ENCODE results near the gene ACLY. TPM values are rescaled to one million over a fixed set of nuclear protein-coding genes. Genes with fewer than 3 reads are reported as not detected.

The ACLY gene
- total and polyA plus RNA-seq, 2 experiments from 2014 or later = 119 to 439 TPM

DNA sequence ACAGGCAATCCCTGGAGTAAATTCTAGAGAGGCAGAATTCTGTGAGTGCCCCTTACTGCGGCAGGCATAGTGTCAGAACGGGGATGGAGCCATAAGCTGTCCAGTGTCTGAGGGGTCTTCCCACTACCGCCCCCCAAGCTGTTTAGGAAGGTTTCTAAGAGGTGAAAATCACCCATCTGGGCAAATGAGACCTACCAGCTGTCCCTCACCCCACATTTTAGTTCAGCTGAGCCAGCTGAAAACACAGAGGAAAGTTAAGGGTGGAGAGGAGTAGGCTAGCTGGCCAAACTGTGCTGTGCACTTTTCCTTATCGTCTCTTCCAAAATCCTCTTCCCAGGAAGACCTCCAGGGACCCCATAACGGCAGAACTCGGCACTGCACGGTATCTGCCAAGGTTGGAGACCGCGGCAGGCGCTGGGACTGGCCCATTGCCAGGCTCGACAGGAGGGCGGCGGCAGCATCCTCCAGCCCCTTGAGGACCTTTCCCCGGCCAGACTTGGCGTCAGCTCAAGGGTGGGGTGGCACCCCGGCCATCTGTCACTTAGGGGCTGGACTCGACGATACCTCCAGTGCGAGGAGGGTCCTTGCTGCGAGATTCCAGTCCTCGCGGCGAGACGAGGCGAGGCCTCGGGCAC, 955 bp downstream of the ACLY start:
- 0 out of 2 replicates have a peak overlapping the region, but pooled peaks have one; percentile 16 for H3K27ac ChIP-seq (ENCODE audit: low read depth)
- ATAC-seq (peak; percentile 9), DNase-seq (ENCODE audit: low spot score) (peak; percentile 52)
- peaks cover 27% of the 10 kb centered on the region for H3F3A ChIP-seq (replicated peaks; ENCODE audit: low read depth)
- H3K27me3 ChIP-seq (ENCODE audit: insufficient read depth) = no peaks in the 10 kb centered on the region
- H3K4me3 Mint-ChIP-seq = peak overlapping the region; percentile 90
- H2AFZ ChIP-seq = no peak overlapping the region; the same call in 1 of the 2 replicates
- peaks cover 47% of the 10 kb centered on the region for H3K4me1 ChIP-seq (ENCODE audit: insufficient read depth)
- peaks cover 9% of the 10 kb centered on the region for H3K36me3 ChIP-seq (ENCODE audit: insufficient read depth)
- TF ChIP-seq POLR2AphosphoS5 (IDR thresholded peaks at IDR 0.05; ENCODE audit: low read depth) (no peak), ZNF331 (CRISPR knock-in tag; IDR thresholded peaks at IDR 0.05; ENCODE audit: low read depth) (no peak), STAT1 (IDR thresholded peaks at IDR 0.05; ENCODE audit: unreplicated experiment) (no peak)
- TF ChIP-seq, protein P1, sequence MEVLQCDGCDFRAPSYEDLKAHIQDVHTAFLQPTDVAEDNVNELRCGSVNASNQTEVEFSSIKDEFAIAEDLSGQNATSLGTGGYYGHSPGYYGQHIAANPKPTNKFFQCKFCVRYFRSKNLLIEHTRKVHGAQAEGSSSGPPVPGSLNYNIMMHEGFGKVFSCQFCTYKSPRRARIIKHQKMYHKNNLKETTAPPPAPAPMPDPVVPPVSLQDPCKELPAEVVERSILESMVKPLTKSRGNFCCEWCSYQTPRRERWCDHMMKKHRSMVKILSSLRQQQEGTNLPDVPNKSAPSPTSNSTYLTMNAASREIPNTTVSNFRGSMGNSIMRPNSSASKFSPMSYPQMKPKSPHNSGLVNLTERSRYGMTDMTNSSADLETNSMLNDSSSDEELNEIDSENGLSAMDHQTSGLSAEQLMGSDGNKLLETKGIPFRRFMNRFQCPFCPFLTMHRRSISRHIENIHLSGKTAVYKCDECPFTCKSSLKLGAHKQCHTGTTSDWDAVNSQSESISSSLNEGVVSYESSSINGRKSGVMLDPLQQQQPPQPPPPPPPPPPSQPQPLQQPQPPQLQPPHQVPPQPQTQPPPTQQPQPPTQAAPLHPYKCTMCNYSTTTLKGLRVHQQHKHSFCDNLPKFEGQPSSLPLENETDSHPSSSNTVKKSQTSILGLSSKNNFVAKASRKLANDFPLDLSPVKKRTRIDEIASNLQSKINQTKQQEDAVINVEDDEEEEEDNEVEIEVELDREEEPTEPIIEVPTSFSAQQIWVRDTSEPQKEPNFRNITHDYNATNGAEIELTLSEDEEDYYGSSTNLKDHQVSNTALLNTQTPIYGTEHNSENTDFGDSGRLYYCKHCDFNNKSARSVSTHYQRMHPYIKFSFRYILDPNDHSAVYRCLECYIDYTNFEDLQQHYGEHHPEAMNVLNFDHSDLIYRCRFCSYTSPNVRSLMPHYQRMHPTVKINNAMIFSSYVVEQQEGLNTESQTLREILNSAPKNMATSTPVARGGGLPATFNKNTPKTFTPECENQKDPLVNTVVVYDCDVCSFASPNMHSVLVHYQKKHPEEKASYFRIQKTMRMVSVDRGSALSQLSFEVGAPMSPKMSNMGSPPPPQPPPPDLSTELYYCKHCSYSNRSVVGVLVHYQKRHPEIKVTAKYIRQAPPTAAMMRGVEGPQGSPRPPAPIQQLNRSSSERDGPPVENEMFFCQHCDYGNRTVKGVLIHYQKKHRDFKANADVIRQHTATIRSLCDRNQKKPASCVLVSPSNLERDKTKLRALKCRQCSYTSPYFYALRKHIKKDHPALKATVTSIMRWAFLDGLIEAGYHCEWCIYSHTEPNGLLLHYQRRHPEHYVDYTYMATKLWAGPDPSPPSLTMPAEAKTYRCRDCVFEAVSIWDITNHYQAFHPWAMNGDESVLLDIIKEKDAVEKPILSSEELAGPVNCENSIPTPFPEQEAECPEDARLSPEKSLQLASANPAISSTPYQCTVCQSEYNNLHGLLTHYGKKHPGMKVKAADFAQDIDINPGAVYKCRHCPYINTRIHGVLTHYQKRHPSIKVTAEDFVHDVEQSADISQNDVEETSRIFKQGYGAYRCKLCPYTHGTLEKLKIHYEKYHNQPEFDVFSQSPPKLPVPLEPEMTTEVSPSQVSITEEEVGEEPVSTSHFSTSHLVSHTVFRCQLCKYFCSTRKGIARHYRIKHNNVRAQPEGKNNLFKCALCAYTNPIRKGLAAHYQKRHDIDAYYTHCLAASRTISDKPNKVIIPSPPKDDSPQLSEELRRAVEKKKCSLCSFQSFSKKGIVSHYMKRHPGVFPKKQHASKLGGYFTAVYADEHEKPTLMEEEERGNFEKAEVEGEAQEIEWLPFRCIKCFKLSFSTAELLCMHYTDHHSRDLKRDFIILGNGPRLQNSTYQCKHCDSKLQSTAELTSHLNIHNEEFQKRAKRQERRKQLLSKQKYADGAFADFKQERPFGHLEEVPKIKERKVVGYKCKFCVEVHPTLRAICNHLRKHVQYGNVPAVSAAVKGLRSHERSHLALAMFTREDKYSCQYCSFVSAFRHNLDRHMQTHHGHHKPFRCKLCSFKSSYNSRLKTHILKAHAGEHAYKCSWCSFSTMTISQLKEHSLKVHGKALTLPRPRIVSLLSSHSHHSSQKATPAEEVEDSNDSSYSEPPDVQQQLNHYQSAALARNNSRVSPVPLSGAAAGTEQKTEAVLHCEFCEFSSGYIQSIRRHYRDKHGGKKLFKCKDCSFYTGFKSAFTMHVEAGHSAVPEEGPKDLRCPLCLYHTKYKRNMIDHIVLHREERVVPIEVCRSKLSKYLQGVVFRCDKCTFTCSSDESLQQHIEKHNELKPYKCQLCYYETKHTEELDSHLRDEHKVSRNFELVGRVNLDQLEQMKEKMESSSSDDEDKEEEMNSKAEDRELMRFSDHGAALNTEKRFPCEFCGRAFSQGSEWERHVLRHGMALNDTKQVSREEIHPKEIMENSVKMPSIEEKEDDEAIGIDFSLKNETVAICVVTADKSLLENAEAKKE (CRISPR knock-in tag; IDR thresholded peaks at IDR 0.05) = no peak
- H3K79me2 ChIP-seq (replicated peaks; ENCODE audit: insufficient read depth) = peaks cover 60% of the 10 kb centered on the region
- H3K9me2 ChIP-seq (ENCODE audit: insufficient read depth) = no peaks in the 10 kb centered on the region
- H3K4me1 Mint-ChIP-seq = peaks cover 48% of the 10 kb centered on the region
- peak overlapping the region; percentile 99 for H3K4me3 ChIP-seq
- peaks cover 51% of the 10 kb centered on the region for H4K20me1 ChIP-seq (replicated peaks; ENCODE audit: insufficient read depth)
- H3K4me2 ChIP-seq = peak overlapping the region; percentile 94
- peaks cover 16% of the 10 kb centered on the region for H3K27me3 Mint-ChIP-seq (ENCODE audit: insufficient read depth, low read depth, poor library complexity)
- H3K36me3 Mint-ChIP-seq (ENCODE audit: low read depth) = peaks cover 38% of the 10 kb centered on the region
- peak overlapping the region; percentile 62; the same call in 1 of the 2 replicates for H3K27ac Mint-ChIP-seq
- no peaks in the 10 kb centered on the region; the same call in 2 of the 3 replicates for H3K9me3 Mint-ChIP-seq

DNA sequence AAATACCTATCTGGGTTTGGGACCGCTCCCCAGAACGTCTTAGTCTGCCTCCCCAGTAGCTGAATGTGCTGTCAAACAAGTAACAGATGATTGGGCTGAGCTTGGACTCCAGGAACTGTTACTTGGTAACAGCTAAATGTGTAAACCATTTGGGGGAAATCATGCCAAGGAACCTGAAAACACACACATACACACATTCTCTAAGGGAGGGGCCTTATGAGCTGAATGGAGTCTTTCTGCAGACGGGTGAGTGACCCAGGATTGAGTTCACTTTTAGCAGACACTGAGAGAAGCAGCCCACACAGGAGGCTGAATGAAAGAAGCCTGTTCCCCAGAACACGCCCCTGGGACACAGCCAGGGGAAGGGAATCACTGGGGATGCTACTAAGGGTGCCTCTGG, 1.6 kb downstream of the ACLY start:
- no peaks in the 10 kb centered on the region for H3K27me3 ChIP-seq (ENCODE audit: insufficient read depth)
- peaks cover 47% of the 10 kb centered on the region for H3K4me1 ChIP-seq (ENCODE audit: insufficient read depth)
- peak overlapping the region; percentile 94 for H3K4me2 ChIP-seq
- H3F3A ChIP-seq (replicated peaks; ENCODE audit: low read depth) = peaks cover 33% of the 10 kb centered on the region
- Mint-ChIP-seq H3K4me3 (peak overlapping the region; percentile 90), H3K27me3 (ENCODE audit: insufficient read depth, low read depth, poor library complexity) (peaks cover 16% of the 10 kb centered on the region), H3K27ac (no peak overlapping the region), H3K4me1 (peaks cover 48% of the 10 kb centered on the region), H3K36me3 (ENCODE audit: low read depth) (peaks cover 44% of the 10 kb centered on the region), H3K9me3 (no peaks in the 10 kb centered on the region; the same call in 2 of the 3 replicates)
- H3K4me3 ChIP-seq = peak overlapping the region; percentile 99
- no peaks in the 10 kb centered on the region for H3K9me2 ChIP-seq (ENCODE audit: insufficient read depth)
- ATAC-seq = no peak
- H4K20me1 ChIP-seq (replicated peaks; ENCODE audit: insufficient read depth) = peaks cover 57% of the 10 kb centered on the region
- H3K36me3 ChIP-seq (ENCODE audit: insufficient read depth) = peaks cover 15% of the 10 kb centered on the region
- H2AFZ ChIP-seq = no peak overlapping the region
- peaks cover 66% of the 10 kb centered on the region for H3K79me2 ChIP-seq (replicated peaks; ENCODE audit: insufficient read depth)
- no peak for DNase-seq (ENCODE audit: low spot score)
- H3K27ac ChIP-seq (ENCODE audit: low read depth) = 0 out of 2 replicates have a peak overlapping the region, but pooled peaks have one; percentile 16
- TF ChIP-seq, protein P2, sequence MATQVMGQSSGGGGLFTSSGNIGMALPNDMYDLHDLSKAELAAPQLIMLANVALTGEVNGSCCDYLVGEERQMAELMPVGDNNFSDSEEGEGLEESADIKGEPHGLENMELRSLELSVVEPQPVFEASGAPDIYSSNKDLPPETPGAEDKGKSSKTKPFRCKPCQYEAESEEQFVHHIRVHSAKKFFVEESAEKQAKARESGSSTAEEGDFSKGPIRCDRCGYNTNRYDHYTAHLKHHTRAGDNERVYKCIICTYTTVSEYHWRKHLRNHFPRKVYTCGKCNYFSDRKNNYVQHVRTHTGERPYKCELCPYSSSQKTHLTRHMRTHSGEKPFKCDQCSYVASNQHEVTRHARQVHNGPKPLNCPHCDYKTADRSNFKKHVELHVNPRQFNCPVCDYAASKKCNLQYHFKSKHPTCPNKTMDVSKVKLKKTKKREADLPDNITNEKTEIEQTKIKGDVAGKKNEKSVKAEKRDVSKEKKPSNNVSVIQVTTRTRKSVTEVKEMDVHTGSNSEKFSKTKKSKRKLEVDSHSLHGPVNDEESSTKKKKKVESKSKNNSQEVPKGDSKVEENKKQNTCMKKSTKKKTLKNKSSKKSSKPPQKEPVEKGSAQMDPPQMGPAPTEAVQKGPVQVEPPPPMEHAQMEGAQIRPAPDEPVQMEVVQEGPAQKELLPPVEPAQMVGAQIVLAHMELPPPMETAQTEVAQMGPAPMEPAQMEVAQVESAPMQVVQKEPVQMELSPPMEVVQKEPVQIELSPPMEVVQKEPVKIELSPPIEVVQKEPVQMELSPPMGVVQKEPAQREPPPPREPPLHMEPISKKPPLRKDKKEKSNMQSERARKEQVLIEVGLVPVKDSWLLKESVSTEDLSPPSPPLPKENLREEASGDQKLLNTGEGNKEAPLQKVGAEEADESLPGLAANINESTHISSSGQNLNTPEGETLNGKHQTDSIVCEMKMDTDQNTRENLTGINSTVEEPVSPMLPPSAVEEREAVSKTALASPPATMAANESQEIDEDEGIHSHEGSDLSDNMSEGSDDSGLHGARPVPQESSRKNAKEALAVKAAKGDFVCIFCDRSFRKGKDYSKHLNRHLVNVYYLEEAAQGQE (IDR thresholded peaks at IDR 0.05; ENCODE audit: unreplicated experiment) = no peak
- TF ChIP-seq STAT1 (IDR thresholded peaks at IDR 0.05; ENCODE audit: unreplicated experiment) (no peak), CREB1 (CRISPR knock-in tag; IDR thresholded peaks at IDR 0.05; ENCODE audit: low read depth) (no peak), EZH2phosphoT487 (IDR thresholded peaks at IDR 0.05; ENCODE audit: unreplicated experiment) (no peak), POLR2AphosphoS5 (IDR thresholded peaks at IDR 0.05; ENCODE audit: low read depth) (no peak)

Data from GM23338 (cell line).